HG03342 (cell line): Measurements from ENCODE around the gene PDLIM5.

ENCODE experiments used
- ATAC-seq: cut with Tn5 transposase; IDR thresholded peaks from one replicate; pipeline ENCODE4 v1.9.1; 2021; ENCODE audit warnings: mild to moderate bottlenecking, moderate library complexity; ENCODE audit not compliant: unreplicated experiment

PDLIM5 gene

DNA sequence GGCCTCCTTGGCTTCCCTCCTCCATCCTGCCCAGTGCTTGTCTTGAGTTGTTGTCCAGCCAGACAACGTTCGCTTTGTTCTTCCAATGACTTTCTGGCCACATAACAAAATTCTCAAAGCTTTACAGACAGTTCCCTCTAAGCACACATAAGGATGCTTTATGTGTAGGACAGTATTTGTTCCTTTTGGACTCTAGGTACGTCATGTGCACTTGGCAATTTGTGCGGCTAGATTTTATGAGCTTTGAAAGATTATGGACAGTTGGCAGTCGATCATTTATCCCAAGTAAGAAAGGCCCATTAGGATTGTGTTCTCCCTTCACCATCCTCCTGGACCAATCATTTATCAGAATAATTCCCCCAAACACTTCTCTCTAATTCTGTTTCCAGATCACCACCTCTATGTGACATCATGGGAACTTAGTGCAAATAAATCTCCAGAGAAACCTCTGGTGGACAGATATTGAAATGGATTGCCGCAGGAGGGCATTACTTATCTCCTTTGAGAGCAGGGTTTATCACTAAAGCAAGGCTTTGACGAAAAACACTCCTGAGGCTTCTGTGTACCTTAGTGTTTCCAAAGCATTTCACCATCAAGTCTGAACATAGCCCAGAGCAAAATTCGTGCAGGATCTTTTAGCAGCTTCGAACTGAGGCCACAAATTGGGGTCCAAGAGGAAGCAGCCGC is 228.6 kb downstream of the PDLIM5 start:
- no peak for ATAC-seq

DNA sequence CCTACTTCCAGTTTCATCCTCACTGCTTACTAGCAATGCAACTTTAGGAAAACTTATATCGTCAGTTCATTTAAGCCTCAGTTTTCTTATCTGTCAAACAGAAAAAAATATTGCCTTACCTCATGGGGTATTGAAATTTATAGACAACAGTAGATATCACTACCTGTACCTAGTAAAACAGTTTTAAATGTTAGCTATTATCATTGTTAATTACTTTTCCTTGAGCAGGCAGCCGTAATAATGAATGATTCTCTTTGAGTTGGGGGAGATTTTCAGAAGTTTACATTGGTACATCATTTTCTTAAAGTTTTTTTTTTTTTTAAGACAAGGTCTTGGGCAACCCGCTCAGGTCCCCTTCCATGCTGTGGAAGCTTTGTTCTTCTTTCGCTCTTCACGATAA is 234.3 kb downstream of the PDLIM5 start:
- no peak for ATAC-seq

- ATAC-seq: no peak
Measured at GRCh38 chr4:94689155-94689860, 237.6 kb downstream of the PDLIM5 start.

DNA sequence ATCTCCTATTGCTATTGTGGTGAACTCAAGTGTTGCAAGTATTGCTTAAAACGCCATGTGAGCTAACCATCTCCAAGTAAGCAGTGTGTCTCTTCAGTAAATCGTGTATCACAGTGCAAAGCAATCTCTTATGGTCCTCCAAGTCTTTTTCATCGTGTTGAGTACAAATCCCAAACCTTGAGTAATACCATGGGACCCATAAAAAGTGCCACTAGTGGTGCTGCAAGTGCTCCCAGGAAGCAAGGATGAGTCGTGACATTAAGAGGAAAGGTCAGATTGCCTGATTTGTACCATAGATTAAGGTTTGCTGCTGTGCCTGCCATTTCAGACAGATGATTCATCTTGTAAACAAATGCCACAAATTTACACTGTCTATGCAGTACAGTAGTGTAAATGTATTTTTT is 239.1 kb downstream of the PDLIM5 start:
- ATAC-seq: no peak

DNA sequence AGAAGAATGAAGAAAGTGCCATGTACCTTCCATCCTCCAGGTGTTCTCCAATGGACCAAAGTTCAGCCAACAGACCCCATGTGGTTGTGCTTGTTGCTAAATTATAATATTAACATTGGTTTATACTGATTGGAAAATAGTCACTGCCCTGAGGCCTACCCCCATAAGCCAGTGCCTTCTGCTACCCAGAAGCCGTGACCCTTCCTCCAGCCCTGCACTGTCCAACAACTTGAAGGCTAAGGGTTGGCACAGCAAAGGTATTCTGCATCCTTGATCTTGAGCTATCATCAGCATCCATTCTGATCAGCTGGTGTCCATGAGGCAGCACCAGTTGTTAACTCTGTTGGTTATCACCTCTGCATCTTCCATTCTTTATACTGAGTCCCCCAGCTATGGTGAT is 239.8 kb downstream of the PDLIM5 start:
- no peak for ATAC-seq

- no peak for ATAC-seq
Measured at GRCh38 chr4:94695384-94695783, 243.6 kb downstream of the PDLIM5 start.

DNA sequence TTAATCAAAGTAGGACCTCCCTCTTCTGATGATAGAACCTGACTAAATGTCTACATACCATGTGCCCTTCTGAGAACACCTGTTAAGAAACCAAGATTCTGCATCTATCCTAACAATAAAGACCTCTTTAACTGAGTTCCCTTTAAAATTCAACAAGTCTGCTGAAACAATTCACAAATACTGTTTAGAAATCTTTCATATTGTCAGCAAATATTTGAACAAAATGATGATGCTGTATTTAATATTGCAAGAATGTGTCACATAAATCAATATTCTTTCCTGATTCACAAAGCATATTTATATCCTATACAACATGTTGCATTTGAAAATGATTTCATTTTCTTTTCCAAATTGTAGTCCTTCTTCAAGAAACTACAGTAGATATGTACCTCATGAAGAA is 246.4 kb downstream of the PDLIM5 start:
- no peak for ATAC-seq

DNA sequence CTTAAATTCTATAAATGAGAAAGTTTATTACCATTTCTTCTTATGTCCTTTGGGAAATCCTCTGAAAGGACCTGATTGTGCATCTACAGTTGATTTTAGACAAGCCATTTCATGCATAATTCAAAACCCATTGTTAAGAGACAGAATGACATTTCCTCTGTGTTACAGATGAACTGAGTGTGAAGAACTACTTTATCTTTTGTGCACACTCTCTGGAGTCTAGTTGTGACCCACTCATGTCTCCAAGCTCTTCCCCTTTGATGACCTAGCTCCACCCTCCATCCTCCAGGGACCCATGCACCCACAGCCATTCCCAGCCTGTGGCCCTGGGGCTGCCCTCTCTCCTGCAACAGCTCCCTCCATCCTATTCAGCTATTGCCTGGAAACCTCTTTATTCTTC is 248.6 kb downstream of the PDLIM5 start:
- ATAC-seq: no peak

GRCh38 chr4:94701631-94702300 is 250.0 kb downstream of the PDLIM5 start:
- ATAC-seq: no peak

DNA sequence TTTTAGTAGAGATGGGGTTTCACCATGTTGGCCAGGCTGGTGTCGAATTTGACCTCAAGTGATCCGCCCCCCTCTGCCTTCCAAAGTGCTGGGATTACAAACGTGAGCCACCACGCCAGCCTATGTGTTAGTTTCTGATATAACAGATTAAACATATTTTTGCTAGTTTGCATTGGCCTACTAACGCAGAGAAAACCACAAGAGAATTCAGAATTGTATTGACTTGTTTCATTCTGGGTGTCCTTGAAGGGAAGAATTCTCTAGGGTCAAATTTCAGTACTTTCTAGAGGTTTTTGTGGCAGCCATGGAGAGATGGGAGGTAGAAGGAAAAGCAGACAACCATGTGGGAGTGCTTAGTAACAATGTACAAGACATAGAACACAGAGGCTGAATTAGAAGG is 259.9 kb downstream of the PDLIM5 start:
- ATAC-seq: no peak

DNA sequence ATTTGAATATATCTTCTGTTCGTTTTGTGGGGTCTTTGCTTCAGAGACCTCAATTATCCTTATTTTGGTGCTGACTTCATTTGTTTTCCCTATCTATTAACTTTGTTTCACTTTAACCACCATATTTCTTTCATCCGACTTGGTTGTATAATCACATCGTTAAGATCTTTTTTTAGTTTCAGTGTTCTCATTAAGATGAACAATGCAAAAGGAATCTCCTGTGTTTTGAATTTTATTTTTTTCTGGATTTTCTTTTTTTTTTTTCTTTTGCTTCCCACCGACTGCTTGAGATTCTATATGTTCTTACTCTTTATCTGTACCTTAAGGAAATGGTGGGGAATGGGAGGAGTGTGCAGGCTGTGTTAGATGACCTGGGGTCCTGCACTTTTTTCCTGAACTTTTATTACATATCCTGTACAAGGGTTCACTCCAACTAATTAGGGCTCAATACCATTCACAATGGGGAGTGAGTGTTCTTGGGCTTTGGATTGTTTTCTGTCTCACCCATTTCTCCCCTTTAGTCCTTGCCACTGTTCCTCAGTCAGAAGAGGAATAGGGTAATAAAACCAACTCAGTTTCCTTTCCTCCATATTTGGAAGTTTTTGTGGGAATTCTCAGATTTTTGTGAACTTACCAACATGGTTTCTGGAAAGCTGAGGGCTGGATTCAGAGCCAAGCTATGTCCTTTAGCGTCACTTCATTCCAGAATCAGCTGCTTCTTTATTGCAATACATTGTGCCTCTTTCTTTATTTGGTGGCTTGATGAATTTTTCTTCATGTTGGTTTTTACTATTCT is 262.8 kb downstream of the PDLIM5 start:
- no peak for ATAC-seq

DNA sequence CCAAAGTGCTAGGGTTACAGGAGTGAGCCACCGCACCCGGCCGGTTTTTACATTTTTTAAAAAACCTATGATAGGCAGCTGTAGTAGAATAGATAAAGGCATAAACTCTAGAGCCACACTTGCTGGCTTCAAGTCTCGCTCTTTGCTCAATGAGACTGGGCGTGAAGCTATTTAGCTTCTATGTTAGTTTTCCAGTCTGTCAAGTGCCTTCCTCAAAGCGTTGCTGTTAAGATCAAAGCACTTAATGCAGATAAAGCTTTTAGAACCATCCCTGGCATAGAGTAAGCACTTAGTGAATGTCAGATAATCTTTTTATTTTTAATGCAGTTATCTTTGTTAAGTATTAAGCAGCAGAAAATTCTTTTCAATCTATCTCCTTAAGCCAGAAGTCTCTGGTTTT is 264.0 kb downstream of the PDLIM5 start:
- ATAC-seq: no peak
